ENCODE results near the gene PPT1.

The PPT1 gene

DNA sequence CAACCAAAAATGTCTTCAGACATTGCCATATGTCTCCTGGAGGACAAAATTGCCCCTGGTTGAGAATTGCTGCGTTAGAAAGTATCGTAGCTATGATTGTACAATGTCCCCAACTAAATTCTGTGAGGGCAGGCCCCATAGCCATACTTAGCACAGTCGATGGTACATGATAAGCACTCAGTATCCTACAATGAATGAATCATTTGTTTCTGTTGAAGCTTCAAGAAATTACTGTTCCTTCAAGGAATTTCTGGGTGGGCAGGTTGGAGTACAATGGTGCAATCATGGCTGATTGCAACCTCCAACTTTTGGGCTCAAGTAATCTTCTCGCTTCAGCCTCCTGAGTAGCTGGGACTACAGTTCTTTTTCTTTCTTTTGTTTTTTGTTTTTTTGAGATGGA lies 51.9 kb downstream of the PPT1 start:
- no peak overlapping the region for H3K27ac ChIP-seq

DNA sequence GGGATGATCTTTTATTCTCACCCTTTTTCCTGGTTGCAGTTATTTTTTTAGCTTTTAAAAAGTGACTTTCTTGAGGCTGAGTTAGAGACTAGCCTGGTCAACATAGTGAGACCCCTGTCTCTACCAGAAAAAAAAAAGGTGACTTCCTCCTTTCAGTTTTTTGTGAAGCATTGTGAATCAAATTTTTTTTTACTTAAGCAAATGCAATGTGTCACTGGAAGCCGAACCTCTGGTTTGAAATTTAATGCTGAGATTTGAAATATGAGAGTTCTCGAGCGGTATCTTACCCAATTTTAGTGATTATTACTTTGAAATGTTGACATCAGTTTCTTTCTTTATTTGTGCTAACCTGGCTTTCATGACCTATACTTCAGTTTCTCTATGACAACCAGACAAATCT lies 52.9 kb downstream of the PPT1 start:
- TF ChIP-seq ZFX (IDR thresholded peaks at IDR 0.05; ENCODE audit: borderline replicate concordance) = no peak
- no peak for TF ChIP-seq CTCF (IDR thresholded peaks at IDR 0.05)
- no peak overlapping the region for H3K27ac ChIP-seq

More for the DNA sequence above, 51.9 kb downstream of the PPT1 start:
- TF ChIP-seq CTCF (IDR thresholded peaks at IDR 0.05) (no peak), ZFX (IDR thresholded peaks at IDR 0.05; ENCODE audit: borderline replicate concordance) (no peak)

GRCh38 chr1:40042341-40042740 lies 54.7 kb downstream of the PPT1 start:
- TF ChIP-seq ZFX (IDR thresholded peaks at IDR 0.05; ENCODE audit: borderline replicate concordance) (no peak), CTCF (IDR thresholded peaks at IDR 0.05) (no peak)
- H3K27ac ChIP-seq = no peak overlapping the region

DNA sequence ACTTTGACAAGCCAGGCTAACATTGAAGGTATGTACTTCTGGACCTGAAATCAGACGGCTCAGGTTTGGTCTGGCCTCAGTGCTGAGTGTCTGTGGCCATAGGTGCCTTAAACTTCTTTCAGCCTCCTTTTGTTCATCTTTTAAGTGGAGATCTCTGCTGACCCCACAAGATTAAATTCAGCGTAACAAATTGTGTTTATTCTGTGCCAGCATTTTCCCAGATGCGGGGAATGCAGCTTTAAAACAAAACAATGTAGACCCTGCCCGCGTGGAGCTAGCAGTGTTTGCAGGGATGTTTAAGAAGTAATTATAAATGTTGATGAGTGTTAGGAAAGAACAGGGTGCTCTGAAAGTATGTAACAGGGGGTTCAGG lies 55.6 kb downstream of the PPT1 start:
- peak overlapping the region; percentile 94 for H3K27ac ChIP-seq
- no peak for TF ChIP-seq CTCF (IDR thresholded peaks at IDR 0.05)
- TF ChIP-seq ZFX (IDR thresholded peaks at IDR 0.05; ENCODE audit: borderline replicate concordance) = no peak

DNA sequence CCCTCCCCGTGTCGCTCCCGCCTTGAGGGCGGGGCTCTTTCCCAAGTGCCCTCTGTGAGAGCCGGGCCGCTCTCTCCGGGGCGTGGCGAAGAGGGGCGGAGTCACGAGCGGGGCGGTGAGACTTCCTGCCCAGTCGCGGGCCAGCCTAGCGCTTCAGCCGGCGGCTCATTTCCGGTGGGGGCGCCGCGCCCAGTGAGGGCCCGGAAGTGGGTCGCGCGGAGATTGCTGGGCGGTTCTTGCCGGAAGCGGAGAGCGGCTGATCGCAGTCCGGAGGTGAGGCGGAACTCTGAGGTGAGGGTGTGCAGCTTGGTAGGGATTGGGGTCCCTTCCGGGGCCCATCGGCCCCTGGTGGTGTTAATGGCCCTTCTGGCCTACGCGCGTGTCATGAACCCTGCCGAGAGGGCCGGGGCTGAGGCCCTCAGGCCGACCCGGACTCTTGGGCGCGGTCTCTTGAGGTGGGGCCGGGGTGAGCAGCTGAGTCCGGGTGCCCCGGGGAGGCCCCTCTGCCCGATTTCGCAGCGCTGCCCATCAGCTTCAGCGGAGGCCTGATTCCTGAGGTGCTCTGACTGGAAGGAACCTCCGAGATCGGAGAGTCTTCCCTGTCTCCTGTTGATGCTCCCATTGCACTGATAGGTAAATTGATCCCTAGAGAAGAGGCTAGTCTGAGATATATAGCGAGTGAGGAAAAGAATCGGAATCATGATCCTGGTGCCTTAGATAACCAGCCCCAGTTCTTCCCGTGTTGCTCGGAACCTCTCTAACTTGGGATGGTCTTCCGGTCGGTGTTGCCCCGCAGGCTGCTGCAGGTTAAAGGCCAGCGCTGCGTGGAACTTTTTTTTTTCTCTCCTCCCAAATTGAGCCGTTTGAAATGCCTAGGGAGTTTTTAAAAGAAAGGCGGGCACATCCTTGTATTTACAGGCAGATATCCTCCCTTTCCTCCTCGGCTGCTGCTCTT lies 56.3 kb downstream of the PPT1 start, which contains the start of gene CAP1:
TSS of gene CAP1 (plus strand) at position 219 of the 955 bp plus-strand sequence. CDS start 18,618 bp downstream, outside the sequence.
- TF ChIP-seq ZFX (IDR thresholded peaks at IDR 0.05; ENCODE audit: borderline replicate concordance) (no peak), CTCF (IDR thresholded peaks at IDR 0.05) (no peak)

DNA sequence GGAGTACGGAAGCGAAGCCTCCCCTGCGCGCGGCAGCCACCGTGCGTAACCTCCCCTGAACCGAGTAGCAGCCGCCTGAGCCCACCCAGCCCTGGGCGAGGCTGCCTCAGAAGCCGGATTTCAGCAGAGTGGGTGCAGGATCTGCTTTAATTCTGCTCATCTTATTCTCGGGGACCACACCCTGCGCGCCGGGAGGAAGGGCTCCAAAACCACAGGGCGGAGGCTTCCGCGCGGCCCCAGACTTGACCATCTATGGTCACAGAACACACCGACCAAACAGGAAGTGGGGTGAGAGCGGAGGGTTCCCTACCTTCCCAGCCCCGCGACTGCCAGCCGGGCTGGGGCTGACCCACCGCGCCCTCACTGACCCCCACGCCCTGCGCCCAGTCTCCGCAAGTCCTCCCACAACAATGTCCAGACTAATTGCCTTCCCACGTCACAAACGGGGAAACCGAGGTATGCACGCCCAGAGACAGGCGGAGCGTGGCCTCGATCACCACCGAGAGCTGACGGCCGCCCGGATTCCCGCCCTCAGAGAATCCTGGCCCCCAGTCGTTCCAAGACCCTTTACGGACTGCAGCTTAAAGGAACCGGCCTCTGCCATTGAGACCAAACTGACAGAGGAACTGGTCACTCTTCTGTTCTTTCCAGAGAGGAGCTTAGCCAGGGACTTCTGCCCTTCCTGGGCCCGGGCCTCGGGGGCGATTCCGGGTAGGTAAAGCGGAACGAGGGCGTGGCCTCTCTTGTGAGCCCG lies 57.1 kb downstream of the PPT1 start:
- peak overlapping the region; percentile 94 for H3K27ac ChIP-seq
- no peak for TF ChIP-seq ZFX (IDR thresholded peaks at IDR 0.05; ENCODE audit: borderline replicate concordance)
- TF ChIP-seq CTCF (IDR thresholded peaks at IDR 0.05) = no peak

More for the DNA sequence above, 56.3 kb downstream of the PPT1 start, which contains the start of gene CAP1:
- H3K27ac ChIP-seq = peak within 1 kb of the TSS; percentile 94

Data from 22Rv1 (cell line).